ENCODE data around the gene PIK3AP1.

Gene PIK3AP1

DNA sequence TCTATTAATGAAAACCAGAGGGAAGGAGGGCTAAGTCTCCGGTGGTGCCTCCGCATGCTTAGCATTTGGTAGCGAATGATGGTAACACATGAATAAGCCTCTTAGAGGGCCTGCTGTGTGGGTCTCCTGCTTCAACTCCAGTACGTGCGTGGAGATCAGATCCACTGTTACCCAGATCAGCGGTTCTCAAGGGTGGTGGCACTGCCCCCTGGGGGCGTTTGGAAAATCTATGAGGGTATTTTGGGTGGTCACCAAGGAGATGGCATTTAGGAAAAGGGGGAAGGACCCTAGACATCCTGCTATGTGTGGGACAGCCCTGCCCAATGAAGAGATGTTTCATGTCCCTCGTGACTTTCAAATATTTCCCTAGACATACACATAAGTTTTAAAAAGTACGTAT, 76.4 kb downstream of the PIK3AP1 start:
- no peak overlapping the region for H3K4me3 ChIP-seq (ENCODE audit: low read length)
- TF ChIP-seq, protein P1, sequence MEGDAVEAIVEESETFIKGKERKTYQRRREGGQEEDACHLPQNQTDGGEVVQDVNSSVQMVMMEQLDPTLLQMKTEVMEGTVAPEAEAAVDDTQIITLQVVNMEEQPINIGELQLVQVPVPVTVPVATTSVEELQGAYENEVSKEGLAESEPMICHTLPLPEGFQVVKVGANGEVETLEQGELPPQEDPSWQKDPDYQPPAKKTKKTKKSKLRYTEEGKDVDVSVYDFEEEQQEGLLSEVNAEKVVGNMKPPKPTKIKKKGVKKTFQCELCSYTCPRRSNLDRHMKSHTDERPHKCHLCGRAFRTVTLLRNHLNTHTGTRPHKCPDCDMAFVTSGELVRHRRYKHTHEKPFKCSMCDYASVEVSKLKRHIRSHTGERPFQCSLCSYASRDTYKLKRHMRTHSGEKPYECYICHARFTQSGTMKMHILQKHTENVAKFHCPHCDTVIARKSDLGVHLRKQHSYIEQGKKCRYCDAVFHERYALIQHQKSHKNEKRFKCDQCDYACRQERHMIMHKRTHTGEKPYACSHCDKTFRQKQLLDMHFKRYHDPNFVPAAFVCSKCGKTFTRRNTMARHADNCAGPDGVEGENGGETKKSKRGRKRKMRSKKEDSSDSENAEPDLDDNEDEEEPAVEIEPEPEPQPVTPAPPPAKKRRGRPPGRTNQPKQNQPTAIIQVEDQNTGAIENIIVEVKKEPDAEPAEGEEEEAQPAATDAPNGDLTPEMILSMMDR (conservative IDR thresholded peaks at IDR 0.05; ENCODE audit: low read length), result no peak
- no peak for DNase-seq (ENCODE audit: low read depth)

DNA sequence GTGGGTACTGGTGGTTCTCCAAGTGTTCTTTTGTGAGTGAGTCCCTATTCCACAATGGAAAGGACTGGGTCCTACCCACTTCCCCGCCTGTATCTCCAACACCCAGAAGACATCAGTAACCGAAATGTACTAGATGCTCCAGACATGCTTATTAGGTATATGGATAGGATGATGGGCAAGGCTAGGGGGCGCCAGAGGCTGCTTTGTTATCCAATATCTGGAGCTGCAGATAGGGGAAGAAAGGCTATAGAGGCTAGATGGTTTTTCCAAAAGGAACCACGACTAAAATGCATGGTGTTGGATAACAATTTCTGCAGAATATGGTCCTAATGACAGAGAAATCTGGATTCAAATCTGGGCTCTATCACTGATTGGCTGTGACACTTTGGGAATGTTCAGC, 77.3 kb downstream of the PIK3AP1 start:
- TF ChIP-seq, protein P1 (conservative IDR thresholded peaks at IDR 0.05; ENCODE audit: low read length), result peak; percentile 52
- peak; percentile 28 for DNase-seq (ENCODE audit: low read depth)
- no peak overlapping the region for H3K4me3 ChIP-seq (ENCODE audit: low read length)

DNA sequence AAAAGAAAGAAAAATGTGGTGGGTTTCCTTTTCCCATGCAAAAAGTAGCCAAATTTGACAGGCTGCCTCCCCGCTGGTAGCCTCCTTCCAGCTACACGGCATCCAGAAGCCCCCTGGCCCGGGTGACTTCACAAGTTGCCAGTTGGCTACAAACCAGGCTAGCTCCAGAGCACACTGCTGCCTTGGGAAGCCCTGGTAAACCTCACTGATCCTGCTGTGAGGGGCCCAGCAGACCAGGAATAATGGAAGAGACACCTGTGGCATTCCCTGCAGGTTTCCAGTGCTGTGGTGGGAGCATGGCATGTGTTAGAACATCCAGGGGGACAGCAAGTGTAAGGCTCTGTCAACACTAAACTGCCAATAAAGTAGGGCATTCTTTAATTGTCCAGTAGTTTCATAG, 77.8 kb downstream of the PIK3AP1 start:
- TF ChIP-seq, protein P1 (conservative IDR thresholded peaks at IDR 0.05; ENCODE audit: low read length), result no peak
- H3K4me3 ChIP-seq (ENCODE audit: low read length), result no peak overlapping the region
- DNase-seq (ENCODE audit: low read depth), result no peak

DNA sequence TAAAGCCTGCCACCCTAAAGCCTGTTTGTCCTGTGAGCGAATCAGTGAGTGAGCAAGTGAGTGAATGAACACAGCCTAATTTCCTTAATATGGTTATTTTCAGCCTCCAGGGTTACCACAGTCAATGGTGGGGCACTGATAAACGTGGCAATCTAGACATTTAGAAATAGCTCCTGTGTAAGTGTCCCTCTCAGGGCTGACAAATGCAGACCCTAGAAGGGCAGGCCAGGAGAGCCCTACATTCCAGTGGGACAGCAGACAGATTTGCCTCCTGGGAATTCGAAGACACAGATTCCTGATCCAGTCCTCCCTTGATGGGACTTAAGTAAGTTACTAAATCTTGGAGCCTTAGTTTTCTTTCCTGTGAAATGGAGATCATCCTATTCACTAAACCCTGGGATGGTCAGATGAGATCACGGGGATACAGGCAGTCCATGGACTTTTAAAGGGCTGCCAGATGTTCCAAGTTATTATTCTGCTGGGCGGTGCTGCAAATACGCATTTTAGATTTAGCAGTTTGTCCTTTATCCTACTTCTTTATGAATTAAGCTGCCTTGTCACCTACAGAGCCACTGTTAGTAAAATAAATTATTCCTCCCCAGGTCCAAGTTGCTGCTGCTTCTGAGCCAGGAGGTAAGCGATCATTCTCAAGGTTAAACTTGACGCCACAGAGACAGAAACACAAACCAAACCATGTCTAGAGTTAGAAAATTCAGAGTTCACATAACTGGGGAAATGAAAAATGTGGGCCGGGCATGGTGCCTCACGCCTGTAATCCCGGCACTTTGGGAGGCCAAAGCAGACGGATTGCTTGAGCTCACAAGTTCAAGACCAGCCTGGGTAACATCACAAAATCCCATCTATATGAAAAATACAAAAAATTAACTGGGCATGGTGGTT, 78.7 kb downstream of the PIK3AP1 start:
- no peak overlapping the region for H3K4me3 ChIP-seq (ENCODE audit: low read length)
- TF ChIP-seq, protein P1 (conservative IDR thresholded peaks at IDR 0.05; ENCODE audit: low read length), result no peak
- DNase-seq (ENCODE audit: low read depth), result no peak

DNA sequence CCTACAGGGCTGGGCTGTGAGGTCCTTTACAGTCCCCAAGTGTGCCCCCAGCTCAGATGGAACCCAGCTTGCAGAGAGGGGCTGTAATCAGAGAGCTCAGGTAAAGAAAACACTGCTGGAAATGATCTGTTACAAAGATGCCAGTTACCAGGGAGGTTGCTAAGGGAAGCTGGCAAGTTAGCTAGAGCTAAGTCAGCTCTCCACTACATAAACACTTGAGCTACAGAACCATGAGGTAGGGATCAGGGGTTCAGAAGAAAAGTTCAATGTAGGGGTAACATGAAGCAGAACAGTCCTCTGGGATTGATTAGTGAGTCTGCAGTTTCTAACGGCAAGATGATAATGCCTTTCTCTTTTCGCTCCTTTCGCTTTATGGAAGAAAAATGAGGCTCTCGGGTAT, 80.4 kb downstream of the PIK3AP1 start:
- no peak for DNase-seq (ENCODE audit: low read depth)
- TF ChIP-seq, protein P1 (conservative IDR thresholded peaks at IDR 0.05; ENCODE audit: low read length), result no peak
- H3K4me3 ChIP-seq (ENCODE audit: low read length), result no peak overlapping the region

DNA sequence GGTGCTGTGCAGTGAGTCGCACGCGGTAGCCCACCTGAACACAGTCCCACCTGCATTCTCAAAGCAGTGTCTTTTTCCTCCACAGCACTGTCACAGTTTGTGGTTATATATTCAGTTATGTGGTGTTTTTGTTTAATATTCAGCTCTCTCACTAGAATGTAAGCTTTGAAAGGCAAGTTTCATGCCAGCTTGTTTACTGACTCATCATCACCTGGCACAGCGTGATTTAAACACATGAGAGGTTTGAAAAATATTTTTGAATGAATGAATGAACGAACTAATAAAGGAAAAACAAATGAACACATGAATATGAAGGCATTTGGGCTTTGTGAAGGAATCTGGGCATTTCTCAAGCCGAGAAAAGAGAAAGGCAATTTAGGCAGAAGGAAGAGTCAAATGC, 81.6 kb downstream of the PIK3AP1 start:
- no peak for DNase-seq (ENCODE audit: low read depth)
- TF ChIP-seq, protein P1 (conservative IDR thresholded peaks at IDR 0.05; ENCODE audit: low read length), result no peak
- H3K4me3 ChIP-seq (ENCODE audit: low read length), result no peak overlapping the region

DNA sequence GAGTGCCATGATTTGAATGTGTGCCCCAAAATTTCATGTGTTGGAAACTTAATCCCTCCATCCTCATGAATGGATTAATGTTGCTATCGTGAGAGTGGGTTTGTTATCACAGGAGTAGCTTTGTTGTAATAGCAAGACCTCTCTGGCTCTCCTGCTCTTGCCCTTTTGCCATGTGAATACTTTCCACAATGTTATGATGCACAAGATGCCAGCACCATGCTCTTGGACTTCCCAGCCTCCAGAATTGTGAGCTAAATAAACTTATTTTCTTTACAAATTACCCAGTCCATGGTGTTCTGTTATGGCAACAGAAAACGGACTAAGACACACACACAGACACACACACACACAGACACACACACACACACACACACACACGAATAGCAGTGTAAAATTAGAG, 82.2 kb downstream of the PIK3AP1 start:
- TF ChIP-seq, protein P1 (conservative IDR thresholded peaks at IDR 0.05; ENCODE audit: low read length), result no peak
- DNase-seq (ENCODE audit: low read depth), result no peak
- no peak overlapping the region for H3K4me3 ChIP-seq (ENCODE audit: low read length)

All from AG10803 (cell line).